Measurements from ENCODE around the gene ARL2.

Gene ARL2

DNA sequence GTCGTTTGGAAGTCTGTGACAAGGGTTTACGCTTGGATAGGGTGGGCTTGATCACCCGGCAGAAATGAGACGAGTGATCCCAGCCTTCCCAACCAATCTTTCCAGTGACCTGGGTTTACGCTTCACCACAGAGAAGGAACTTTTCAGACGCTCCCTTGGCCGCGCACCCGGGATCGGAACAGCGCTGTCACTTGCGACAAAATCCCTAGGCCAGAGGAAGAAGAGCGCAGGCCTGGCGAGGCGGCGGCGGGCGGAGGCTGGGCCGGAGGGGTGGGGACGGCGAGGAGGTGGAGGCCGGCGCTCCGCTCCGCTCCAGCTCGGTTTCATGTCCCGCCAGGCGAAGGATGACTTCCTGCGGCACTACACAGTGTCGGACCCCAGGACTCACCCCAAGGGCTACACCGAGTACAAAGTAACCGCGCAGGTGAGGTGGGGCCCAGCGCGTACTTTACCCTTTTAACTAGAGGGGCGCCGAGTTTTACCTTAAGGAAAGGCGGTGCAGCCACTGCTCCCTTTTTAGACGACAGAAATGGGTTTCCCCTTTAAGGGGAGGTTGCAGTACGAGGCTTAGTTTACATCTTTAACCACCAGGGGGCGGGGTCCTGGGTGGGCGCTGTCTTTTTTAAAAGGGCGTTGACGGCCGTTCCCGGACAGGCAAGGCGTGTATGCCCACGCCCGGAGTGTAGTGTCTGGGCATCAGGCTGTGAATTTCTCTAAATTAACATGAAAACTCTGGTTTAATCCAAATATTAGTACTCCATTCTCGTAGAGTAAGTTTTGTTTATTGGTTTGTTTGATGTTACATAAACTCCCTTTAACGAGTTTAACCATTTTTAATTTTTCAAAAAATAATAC is 13.5 kb downstream of the ARL2 start, which contains the start of gene SNX15:
Gene SNX15, plus strand, starts transcription at position 227 of the 855 bp plus-strand sequence. Its CDS starts 99 bp downstream, at position 326.
- ChIA-PET CTCF (interaction anchor here (0.6 to 2.1 kb wide), 4 partner anchors 13 to 960 kb away, joined by 3 to 9 read pairs (median 3); partner anchors contain the start of genes ARL2, BATF2 and SAC3D1), POLR2A (interaction anchor here (1.2 to 2.5 kb wide), 3 partner anchors 12 to 56 kb away, joined by 3 to 12 read pairs (median 11); partner anchors contain the start of genes ARL2 and SAC3D1)
- TF ChIP-seq BHLHE40 (IDR thresholded peaks at IDR 0.05; ENCODE audit: borderline replicate concordance) (no peak), L3MBTL2 (conservative IDR thresholded peaks at IDR 0.05) (peak; percentile 97), NFRKB (IDR thresholded peaks at IDR 0.05) (no peak), CTBP1 (IDR thresholded peaks at IDR 0.05; ENCODE audit: borderline replicate concordance) (no peak), SP1 (IDR thresholded peaks at IDR 0.05) (no peak), FOXA1 (IDR thresholded peaks at IDR 0.05) (no peak), ZNF384 (IDR thresholded peaks at IDR 0.05) (no peak), FOXM1 (IDR thresholded peaks at IDR 0.05; ENCODE audit: borderline replicate concordance) (peak; percentile 98)
- TF ChIP-seq, protein P1, sequence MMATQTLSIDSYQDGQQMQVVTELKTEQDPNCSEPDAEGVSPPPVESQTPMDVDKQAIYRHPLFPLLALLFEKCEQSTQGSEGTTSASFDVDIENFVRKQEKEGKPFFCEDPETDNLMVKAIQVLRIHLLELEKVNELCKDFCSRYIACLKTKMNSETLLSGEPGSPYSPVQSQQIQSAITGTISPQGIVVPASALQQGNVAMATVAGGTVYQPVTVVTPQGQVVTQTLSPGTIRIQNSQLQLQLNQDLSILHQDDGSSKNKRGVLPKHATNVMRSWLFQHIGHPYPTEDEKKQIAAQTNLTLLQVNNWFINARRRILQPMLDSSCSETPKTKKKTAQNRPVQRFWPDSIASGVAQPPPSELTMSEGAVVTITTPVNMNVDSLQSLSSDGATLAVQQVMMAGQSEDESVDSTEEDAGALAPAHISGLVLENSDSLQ (IDR thresholded peaks at IDR 0.05), result peak; percentile 61; the same call in 1 of the 2 replicates
- peak; percentile 87 for DNase-seq (ENCODE audit: extremely low spot score)

DNA sequence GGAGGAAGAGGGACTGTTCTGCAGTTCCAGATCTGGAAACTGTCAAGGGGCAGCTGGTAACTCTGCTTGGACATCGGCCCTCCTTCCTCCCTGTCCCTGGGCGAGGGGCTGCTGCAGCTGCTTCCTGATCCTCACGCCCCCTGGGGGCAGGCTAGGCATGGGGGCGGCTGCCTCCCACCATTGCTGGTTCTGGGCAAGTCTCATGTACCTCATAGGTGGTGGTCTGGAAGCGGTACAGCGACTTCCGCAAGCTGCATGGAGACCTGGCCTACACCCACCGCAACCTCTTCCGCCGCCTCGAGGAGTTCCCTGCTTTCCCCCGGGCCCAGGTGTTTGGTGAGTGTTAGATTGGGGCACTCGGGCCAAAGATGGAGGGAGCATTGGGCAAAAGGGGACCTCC is 18.3 kb downstream of the ARL2 start:
- POLR2A ChIA-PET, result interaction anchor here (1.8 kb wide), 1 partner anchor 8 kb away, joined by 7 read pairs; the partner anchor contains the start of gene SAC3D1
- DNase-seq (ENCODE audit: extremely low spot score), result no peak
- TF ChIP-seq ARNT (IDR thresholded peaks at IDR 0.05) (no peak), ELF4 (IDR thresholded peaks at IDR 0.05) (no peak), LEF1 (IDR thresholded peaks at IDR 0.05; ENCODE audit: borderline replicate concordance) (no peak), NFRKB (IDR thresholded peaks at IDR 0.05) (no peak)
- CTCF ChIA-PET, result interaction anchor here (1.0 to 1.3 kb wide), 2 partner anchors 11 to 283 kb away, joined by 3 read pairs; no protein-coding TSS in a partner anchor

GRCh38 chr11:65034423-65034822 is 20.5 kb downstream of the ARL2 start:
- ChIA-PET CTCF (no interaction called here), POLR2A (no interaction called here)
- DNase-seq (ENCODE audit: extremely low spot score), result no peak
- TF ChIP-seq HDGF (IDR thresholded peaks at IDR 0.05; ENCODE audit: borderline replicate concordance), result no peak
- no peak for TF ChIP-seq ZNF384 (IDR thresholded peaks at IDR 0.05)
- TF ChIP-seq, protein P1 (IDR thresholded peaks at IDR 0.05), result no peak
- TF ChIP-seq ARNT (IDR thresholded peaks at IDR 0.05), result no peak
- TF ChIP-seq FOXA1 (IDR thresholded peaks at IDR 0.05), result no peak
- no peak for TF ChIP-seq L3MBTL2 (conservative IDR thresholded peaks at IDR 0.05)

- ChIA-PET CTCF (interaction anchor here (0.6 kb wide), 1 partner anchor 12 kb away, joined by 3 read pairs; no protein-coding TSS in a partner anchor), POLR2A (no interaction called here)
- DNase-seq (ENCODE audit: extremely low spot score), result no peak
- TF ChIP-seq SP1 (IDR thresholded peaks at IDR 0.05) (no peak), LEF1 (IDR thresholded peaks at IDR 0.05; ENCODE audit: borderline replicate concordance) (no peak), TARDBP (IDR thresholded peaks at IDR 0.05) (no peak), SUZ12 (IDR thresholded peaks at IDR 0.05) (no peak), HDGF (IDR thresholded peaks at IDR 0.05; ENCODE audit: borderline replicate concordance) (no peak), ELF4 (IDR thresholded peaks at IDR 0.05) (no peak)
Observed at GRCh38 chr11:65035579-65035978, 21.6 kb downstream of the ARL2 start.

GRCh38 chr11:65036931-65037330 is 23.0 kb downstream of the ARL2 start:
- POLR2A ChIA-PET, result no interaction called here
- CTCF ChIA-PET, result no interaction called here
- no peak for TF ChIP-seq FOXK2 (IDR thresholded peaks at IDR 0.05)
- no peak for TF ChIP-seq FOXA1 (IDR thresholded peaks at IDR 0.05)
- TF ChIP-seq, protein P1 (IDR thresholded peaks at IDR 0.05), result no peak
- no peak for TF ChIP-seq BHLHE40 (IDR thresholded peaks at IDR 0.05; ENCODE audit: borderline replicate concordance)
- TF ChIP-seq CTBP1 (IDR thresholded peaks at IDR 0.05; ENCODE audit: borderline replicate concordance), result no peak
- no peak for TF ChIP-seq LEF1 (IDR thresholded peaks at IDR 0.05; ENCODE audit: borderline replicate concordance)
- no peak for TF ChIP-seq ELF4 (IDR thresholded peaks at IDR 0.05)
- no peak for TF ChIP-seq TARDBP (IDR thresholded peaks at IDR 0.05)
- no peak for TF ChIP-seq NFRKB (IDR thresholded peaks at IDR 0.05)
- no peak for TF ChIP-seq FOXM1 (IDR thresholded peaks at IDR 0.05; ENCODE audit: borderline replicate concordance)
- no peak for TF ChIP-seq SP1 (IDR thresholded peaks at IDR 0.05)

GRCh38 chr11:65040520-65040846 is 26.5 kb downstream of the ARL2 start:
- POLR2A ChIA-PET, result interaction anchor here (0.7 to 2.3 kb wide), 19 partner anchors 9 to 237 kb away, joined by 3 to 14 read pairs (median 4); partner anchors contain the start of genes ARL2, FAU, MAP4K2 and MEN1
- CTCF ChIA-PET, result interaction anchor here (0.6 to 1.6 kb wide), 2 partner anchors 124 to 152 kb away, joined by 4 read pairs; no protein-coding TSS in a partner anchor

More at GRCh38 chr11:65036931-65037330, 23.0 kb downstream of the ARL2 start:
- no peak for DNase-seq (ENCODE audit: extremely low spot score)

More at GRCh38 chr11:65040520-65040846, 26.5 kb downstream of the ARL2 start:
- no peak for DNase-seq (ENCODE audit: extremely low spot score)
- TF ChIP-seq TARDBP (IDR thresholded peaks at IDR 0.05), result no peak
- TF ChIP-seq FOXM1 (IDR thresholded peaks at IDR 0.05; ENCODE audit: borderline replicate concordance), result no peak
- TF ChIP-seq ARNT (IDR thresholded peaks at IDR 0.05), result no peak
- no peak for TF ChIP-seq BHLHE40 (IDR thresholded peaks at IDR 0.05; ENCODE audit: borderline replicate concordance)
- no peak for TF ChIP-seq LEF1 (IDR thresholded peaks at IDR 0.05; ENCODE audit: borderline replicate concordance)
- no peak for TF ChIP-seq SP1 (IDR thresholded peaks at IDR 0.05)
- no peak for TF ChIP-seq NFRKB (IDR thresholded peaks at IDR 0.05)
- TF ChIP-seq FOXK2 (IDR thresholded peaks at IDR 0.05), result no peak
- TF ChIP-seq ZNF384 (IDR thresholded peaks at IDR 0.05), result no peak
- no peak for TF ChIP-seq ELF4 (IDR thresholded peaks at IDR 0.05)
- TF ChIP-seq FOXA1 (IDR thresholded peaks at IDR 0.05), result no peak
- no peak for TF ChIP-seq CTBP1 (IDR thresholded peaks at IDR 0.05; ENCODE audit: borderline replicate concordance)
- TF ChIP-seq, protein P1 (IDR thresholded peaks at IDR 0.05), result no peak
- TF ChIP-seq L3MBTL2 (conservative IDR thresholded peaks at IDR 0.05), result no peak
- no peak for TF ChIP-seq SUZ12 (IDR thresholded peaks at IDR 0.05)
- TF ChIP-seq HDGF (IDR thresholded peaks at IDR 0.05; ENCODE audit: borderline replicate concordance), result no peak
